ENCODE measurements around the gene ARRB1. TPM values are rescaled to one million over a fixed set of nuclear protein-coding genes. Genes with fewer than 3 reads are reported as not detected.

ARRB1 gene
- total and polyA plus RNA-seq, 5 donors: 12.1 to 32.5 (median 26.4) TPM

DNA sequence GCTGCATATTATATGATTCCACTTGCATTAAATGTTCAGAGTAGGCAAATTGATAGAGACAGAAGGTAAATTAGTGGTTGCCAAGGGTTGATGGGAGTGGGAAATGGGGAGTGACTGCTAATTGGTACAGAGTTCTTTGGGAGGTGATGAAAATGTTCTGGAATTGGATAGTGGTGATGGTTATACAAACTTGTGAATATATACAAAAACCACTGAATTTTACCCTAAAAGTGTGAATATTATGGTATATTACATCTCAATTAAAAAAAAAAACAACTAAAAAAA, 52.5 kb downstream of the ARRB1 start:
- no peak for DNase-seq
- Histone ChIP-seq H3K27me3 (ENCODE audit: control insufficient read depth, insufficient read depth) (no peaks in the 10 kb centered on the region), H3K4me3 (ENCODE audit: low read length) (no peak overlapping the region), H3K4me1 (ENCODE audit: control insufficient read depth, insufficient read depth, low read length) (peaks cover 3% of the 10 kb centered on the region), H3K27ac (ENCODE audit: low read length) (no peak overlapping the region), H3K9me3 (ENCODE audit: control insufficient read depth, low read length) (no peaks in the 10 kb centered on the region)
- no peak for ATAC-seq
- intact Hi-C loops (cut with DNase I): no loop called here

DNA sequence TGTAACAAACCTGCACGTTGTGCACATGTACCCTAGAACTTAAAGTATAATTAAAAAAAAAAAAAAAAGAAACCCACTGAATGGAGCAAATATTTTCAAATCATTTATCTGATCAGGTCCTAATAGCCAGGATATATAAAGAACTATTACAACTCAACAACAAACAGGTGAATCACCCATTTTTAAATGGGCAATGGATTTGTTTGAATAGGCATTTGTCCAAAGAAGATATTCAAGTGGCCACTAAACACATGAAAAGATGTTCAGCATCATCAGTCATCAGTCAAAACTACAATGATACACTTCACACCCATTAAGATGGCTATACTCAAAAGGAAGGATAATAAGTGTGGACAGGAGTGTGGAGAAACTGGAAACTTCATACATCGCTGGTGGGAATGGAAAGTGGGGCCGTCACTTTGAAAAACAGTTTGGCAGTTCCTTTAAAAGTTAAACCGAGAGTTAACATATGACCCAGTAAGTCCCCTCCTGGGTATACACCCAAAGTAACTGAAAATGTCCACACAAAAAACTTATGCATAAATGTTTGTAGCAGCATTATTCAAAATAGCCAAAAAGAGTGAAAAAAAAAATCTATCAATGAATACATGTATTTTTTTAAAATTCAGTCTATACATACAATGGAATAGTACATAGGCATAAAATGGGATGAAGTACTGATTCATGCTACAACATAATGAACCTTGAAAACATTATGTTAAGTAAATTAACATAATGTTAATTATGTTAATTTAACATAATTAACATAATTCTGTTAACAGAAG, 53.1 kb downstream of the ARRB1 start:
- Histone ChIP-seq H3K4me1 (ENCODE audit: control insufficient read depth, insufficient read depth, low read length) (peaks cover 3% of the 10 kb centered on the region), H3K4me3 (ENCODE audit: low read length) (no peak overlapping the region), H3K9me3 (ENCODE audit: control insufficient read depth, low read length) (no peaks in the 10 kb centered on the region), H3K27ac (ENCODE audit: low read length) (no peak overlapping the region), H3K27me3 (ENCODE audit: control insufficient read depth, insufficient read depth) (no peaks in the 10 kb centered on the region)
- DNase-seq (peak in 1 of 3 donors; percentile 8), ATAC-seq (no peak)
- intact Hi-C loops (cut with DNase I): no loop called here
- WGBS: 82% methylated on average over 4 of the region's 4 CpGs

DNA sequence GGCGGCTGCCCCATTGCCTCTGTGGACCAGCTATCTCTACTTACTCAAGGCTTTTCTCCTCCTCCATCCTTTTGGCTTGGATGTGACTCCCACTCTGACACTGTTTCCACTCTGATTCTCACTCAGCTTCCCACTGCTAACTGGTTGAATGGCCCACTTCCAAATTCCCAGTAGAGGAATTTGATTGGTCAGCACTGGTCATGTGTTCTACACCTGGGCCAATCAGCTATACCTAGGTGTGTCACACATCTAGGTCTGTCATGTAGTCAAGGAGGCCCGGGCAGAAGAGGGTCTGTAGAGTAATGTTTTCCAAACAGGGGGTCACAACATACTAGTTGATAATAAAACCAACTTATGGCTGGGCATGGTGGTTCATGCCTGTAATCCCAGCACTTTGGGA, 57.6 kb downstream of the ARRB1 start:
- no peak overlapping the region for H3K27ac ChIP-seq (ENCODE audit: low read length)
- DNase-seq (no peak), ATAC-seq (no peak)
- intact Hi-C loops (cut with DNase I): no loop called here
- WGBS: 89% methylated on average over 2 of the region's 2 CpGs
- no peaks in the 10 kb centered on the region for H3K27me3 ChIP-seq (ENCODE audit: control insufficient read depth, insufficient read depth)
- H3K9me3 ChIP-seq (ENCODE audit: control insufficient read depth, low read length): no peaks in the 10 kb centered on the region
- no peak overlapping the region for H3K4me3 ChIP-seq (ENCODE audit: low read length)
- H3K4me1 ChIP-seq (ENCODE audit: control insufficient read depth, insufficient read depth, low read length): no peaks in the 10 kb centered on the region

DNA sequence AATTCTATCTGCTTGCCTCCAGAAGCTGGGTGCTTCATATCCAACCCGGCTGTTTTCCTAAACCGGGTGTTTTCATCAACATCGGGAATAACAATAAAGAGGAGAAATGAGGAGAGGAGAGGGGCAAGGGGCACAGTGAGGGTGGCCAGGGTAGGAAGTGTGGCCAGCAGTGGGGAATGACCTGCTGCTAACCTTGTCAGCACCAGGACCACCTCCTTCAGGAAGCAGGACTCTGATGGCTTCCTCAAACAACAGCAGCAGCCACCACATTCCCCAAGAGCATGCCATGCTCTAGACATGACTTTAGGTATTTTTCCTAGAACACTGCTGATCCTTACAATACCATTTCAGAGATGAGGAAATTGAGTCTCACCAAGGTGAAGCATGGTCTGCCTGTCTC, 58.5 kb downstream of the ARRB1 start:
- no peaks in the 10 kb centered on the region for H3K9me3 ChIP-seq (ENCODE audit: control insufficient read depth, low read length)
- WGBS: 69% methylated on average over 3 of the region's 3 CpGs
- H3K4me3 ChIP-seq (ENCODE audit: low read length): no peak overlapping the region
- ATAC-seq: no peak
- H3K27ac ChIP-seq (ENCODE audit: low read length): no peak overlapping the region
- peak in 1 of 3 donors; percentile 11 for DNase-seq
- no peaks in the 10 kb centered on the region for H3K4me1 ChIP-seq (ENCODE audit: control insufficient read depth, insufficient read depth, low read length)
- intact Hi-C loops (cut with DNase I): no loop called here
- H3K27me3 ChIP-seq (ENCODE audit: control insufficient read depth, insufficient read depth): no peaks in the 10 kb centered on the region

DNA sequence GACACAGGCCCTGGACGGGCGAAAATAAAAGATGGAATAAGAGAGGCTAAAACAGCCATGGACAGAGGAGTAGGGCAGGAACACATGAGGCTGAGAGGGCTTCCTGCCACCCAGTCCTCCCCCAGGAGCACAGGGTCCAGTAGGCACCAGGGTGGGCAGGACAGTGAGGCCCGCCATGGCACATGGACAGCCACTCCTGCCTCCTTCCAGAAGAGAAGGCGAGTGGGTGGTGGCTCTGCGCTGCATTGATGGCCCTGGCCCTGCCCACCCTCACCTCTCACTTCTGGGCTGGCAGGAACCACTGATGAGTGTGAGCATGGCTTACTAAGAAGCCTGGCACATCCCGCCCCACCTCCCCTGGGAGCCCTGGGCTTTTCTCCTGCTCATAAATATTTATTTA, 59.7 kb downstream of the ARRB1 start:
- H3K27me3 ChIP-seq (ENCODE audit: control insufficient read depth, insufficient read depth): no peaks in the 10 kb centered on the region
- no peaks in the 10 kb centered on the region for H3K9me3 ChIP-seq (ENCODE audit: control insufficient read depth, low read length)
- peak in 2 of 3 donors; percentile 28 to 48 for DNase-seq
- WGBS: 91% methylated on average over 6 of the region's 6 CpGs
- no peaks in the 10 kb centered on the region for H3K4me1 ChIP-seq (ENCODE audit: control insufficient read depth, insufficient read depth, low read length)
- ATAC-seq: no peak
- intact Hi-C loops (cut with DNase I): no loop called here
- no peak overlapping the region for H3K4me3 ChIP-seq (ENCODE audit: low read length)
- H3K27ac ChIP-seq (ENCODE audit: low read length): no peak overlapping the region

DNA sequence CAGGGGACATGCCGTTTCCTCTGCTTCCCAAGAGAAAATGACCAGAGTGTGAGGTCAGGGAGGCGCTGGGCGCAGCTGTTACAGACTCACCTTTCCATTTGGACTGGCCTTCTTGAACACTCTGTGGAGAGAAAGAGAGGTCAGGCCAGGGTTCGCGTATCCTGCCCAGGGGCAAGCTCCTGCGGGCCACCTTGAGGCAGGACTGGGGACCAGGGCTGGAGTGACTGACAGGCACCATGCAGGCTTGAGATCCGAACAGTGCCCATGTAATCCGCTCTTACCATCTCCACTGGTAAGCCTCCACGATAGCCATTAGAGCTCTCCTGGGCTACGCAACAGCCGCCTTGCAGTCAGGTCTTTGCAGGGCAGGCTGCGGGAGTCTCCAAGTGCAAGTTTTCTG, 61.5 kb downstream of the ARRB1 start:
- DNase-seq: peak in 2 of 3 donors; percentile 12 to 14
- no peaks in the 10 kb centered on the region for H3K4me1 ChIP-seq (ENCODE audit: control insufficient read depth, insufficient read depth, low read length)
- no peak for ATAC-seq
- no peaks in the 10 kb centered on the region for H3K27me3 ChIP-seq (ENCODE audit: control insufficient read depth, insufficient read depth)
- no peak overlapping the region for H3K4me3 ChIP-seq (ENCODE audit: low read length)
- no peaks in the 10 kb centered on the region for H3K9me3 ChIP-seq (ENCODE audit: control insufficient read depth, low read length)
- no peak overlapping the region for H3K27ac ChIP-seq (ENCODE audit: low read length)
- WGBS: 93% methylated on average over 12 of the region's 12 CpGs
- intact Hi-C loops (cut with DNase I): loop anchor here in 2 of 4 donors (10.0 kb wide), 2 partner anchors 45 to 235 kb away; partner anchors contain the start of gene GDPD5 (in 1 of the 2)

DNA sequence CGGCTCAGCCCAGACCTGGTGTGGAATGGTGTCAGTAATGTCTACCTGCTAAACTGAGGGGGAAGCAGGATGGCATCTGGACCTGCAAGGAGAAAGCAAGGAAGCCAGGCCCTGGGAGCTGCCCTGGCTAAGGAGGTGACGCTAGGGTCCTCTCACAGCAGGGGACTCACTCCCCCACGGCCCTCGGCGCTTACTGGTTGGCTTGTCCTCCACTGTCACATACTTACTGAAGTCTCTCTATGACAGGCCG, 62.0 kb downstream of the ARRB1 start:
- Histone ChIP-seq H3K4me1 (ENCODE audit: control insufficient read depth, insufficient read depth, low read length) (no peaks in the 10 kb centered on the region), H3K27me3 (ENCODE audit: control insufficient read depth, insufficient read depth) (no peaks in the 10 kb centered on the region), H3K9me3 (ENCODE audit: control insufficient read depth, low read length) (no peaks in the 10 kb centered on the region), H3K4me3 (ENCODE audit: low read length) (no peak overlapping the region), H3K27ac (ENCODE audit: low read length) (no peak overlapping the region)
- peak in 2 of 3 donors; percentile 13 to 37 for DNase-seq
- no peak for ATAC-seq
- intact Hi-C loops (cut with DNase I): loop anchor here in 2 of 4 donors (10.0 kb wide), 2 partner anchors 45 to 235 kb away; partner anchors contain the start of gene GDPD5 (in 1 of the 2)
- 79% methylated on average over 6 of the region's 6 CpGs for WGBS

DNA sequence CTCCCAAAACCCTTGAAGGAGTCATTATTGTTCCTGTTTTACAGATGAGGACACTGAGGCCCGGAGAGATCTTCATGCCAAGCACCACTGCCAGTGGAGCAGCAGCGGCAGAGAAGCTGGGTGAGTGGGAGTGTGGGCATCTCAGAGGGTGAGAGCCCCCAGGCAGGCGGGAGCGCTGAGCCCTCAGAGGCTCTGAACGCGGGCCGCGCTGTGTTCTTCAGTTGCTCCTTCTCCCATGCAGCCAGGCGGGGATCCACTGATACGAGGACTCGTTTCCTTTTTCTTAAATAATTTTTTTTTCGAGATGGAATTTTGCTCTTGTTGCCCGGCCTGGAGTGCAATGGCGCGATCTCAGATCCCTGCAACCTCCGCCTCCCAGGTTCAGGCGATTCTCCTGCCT, 63.9 kb downstream of the ARRB1 start:
- H3K27me3 ChIP-seq (ENCODE audit: control insufficient read depth, insufficient read depth): no peaks in the 10 kb centered on the region
- intact Hi-C loops (cut with DNase I): loop anchor here in 2 of 4 donors (10.0 kb wide), 2 partner anchors 47 to 237 kb away; partner anchors contain the start of gene GDPD5 (in 1 of the 2)
- ATAC-seq (no peak), DNase-seq (peak in 2 of 3 donors; percentile 30 to 41)
- no peak overlapping the region for H3K4me3 ChIP-seq (ENCODE audit: low read length)
- H3K27ac ChIP-seq (ENCODE audit: low read length): no peak overlapping the region
- no peaks in the 10 kb centered on the region for H3K4me1 ChIP-seq (ENCODE audit: control insufficient read depth, insufficient read depth, low read length)
- H3K9me3 ChIP-seq (ENCODE audit: control insufficient read depth, low read length): no peaks in the 10 kb centered on the region
- 95% methylated on average over 17 of the region's 17 CpGs for WGBS

DNA sequence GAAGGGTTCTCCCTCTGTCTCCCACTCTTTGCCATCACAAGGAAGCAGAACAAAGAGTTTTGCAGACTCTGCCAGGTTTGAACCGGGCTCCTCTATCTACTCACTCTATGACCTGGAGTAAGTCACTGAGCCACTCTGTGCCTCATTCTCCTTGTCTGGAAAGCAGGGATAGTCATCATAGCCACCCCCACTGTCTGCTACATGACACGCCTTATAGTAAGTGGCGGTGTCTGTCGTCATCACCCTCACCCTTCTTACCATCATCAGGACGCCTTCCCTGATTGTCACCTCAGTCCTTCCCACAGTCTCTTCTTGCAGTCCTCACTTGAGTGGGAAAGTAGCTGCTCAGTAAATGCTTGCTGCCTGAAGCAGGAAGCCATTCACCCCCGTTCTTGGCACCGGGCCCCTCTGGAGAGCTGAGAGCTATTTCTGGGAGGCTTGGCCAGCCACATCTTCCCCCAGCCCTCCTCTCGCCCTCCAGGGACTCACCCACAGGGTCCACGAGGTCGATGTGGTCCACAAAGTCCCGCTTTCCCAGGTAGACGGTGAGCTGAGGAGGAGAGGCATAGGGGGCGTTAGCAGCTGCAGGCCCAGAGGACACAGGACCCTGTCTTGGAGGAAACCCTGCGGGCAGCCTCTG, 64.5 kb downstream of the ARRB1 start:
- Histone ChIP-seq H3K4me3 (ENCODE audit: low read length) (no peak overlapping the region), H3K9me3 (ENCODE audit: control insufficient read depth, low read length) (no peaks in the 10 kb centered on the region), H3K27ac (ENCODE audit: low read length) (no peak overlapping the region), H3K4me1 (ENCODE audit: control insufficient read depth, insufficient read depth, low read length) (no peaks in the 10 kb centered on the region), H3K27me3 (ENCODE audit: control insufficient read depth, insufficient read depth) (no peaks in the 10 kb centered on the region)
- DNase-seq (peak in 2 of 3 donors; percentile 54 to 59), ATAC-seq (no peak)
- 71% methylated on average over 14 of the region's 14 CpGs for WGBS
- intact Hi-C loops (cut with DNase I): loop anchor here in 2 of 4 donors (10.0 kb wide), 2 partner anchors 48 to 238 kb away; partner anchors contain the start of gene GDPD5 (in 1 of the 2)

DNA sequence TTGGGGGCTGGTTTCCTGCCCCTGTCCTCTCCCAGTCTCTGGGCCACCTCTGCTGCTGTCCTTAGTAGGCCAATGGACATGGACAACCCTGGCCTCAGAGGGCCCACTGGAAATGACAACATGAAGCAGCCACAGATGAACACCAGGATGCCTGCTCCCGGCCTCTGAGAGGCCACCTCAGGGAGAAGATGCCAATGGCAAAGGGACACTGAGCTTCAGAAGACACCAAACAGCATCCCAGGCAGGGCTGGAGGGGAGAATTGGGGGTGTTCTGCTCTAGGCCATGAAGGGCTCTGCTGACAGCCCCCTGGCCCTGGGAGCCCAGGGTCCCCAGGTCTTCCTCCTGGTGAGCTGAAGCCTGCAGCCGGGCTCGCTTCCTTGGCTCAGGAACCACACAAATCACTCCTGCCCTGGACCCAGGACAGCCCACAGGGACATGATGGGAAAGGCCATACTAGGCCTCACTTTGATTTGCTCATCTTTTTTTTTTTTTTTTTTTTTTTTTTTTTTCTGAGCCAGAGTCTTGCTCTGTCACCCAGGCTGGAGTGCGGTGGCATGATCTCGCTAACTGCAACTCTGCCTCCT, 65.6 kb downstream of the ARRB1 start:
- over 99% methylated on average over 5 of the region's 5 CpGs for WGBS
- H3K4me1 ChIP-seq (ENCODE audit: control insufficient read depth, insufficient read depth, low read length): no peaks in the 10 kb centered on the region
- no peaks in the 10 kb centered on the region for H3K9me3 ChIP-seq (ENCODE audit: control insufficient read depth, low read length)
- DNase-seq (peak in 2 of 3 donors; percentile 23 to 28), ATAC-seq (no peak)
- no peak overlapping the region for H3K4me3 ChIP-seq (ENCODE audit: low read length)
- no peaks in the 10 kb centered on the region for H3K27me3 ChIP-seq (ENCODE audit: control insufficient read depth, insufficient read depth)
- no peak overlapping the region for H3K27ac ChIP-seq (ENCODE audit: low read length)
- intact Hi-C loops (cut with DNase I): loop anchor here in 2 of 4 donors (10.0 kb wide), 2 partner anchors 49 to 239 kb away; partner anchors contain the start of gene GDPD5 (in 1 of the 2)

DNA sequence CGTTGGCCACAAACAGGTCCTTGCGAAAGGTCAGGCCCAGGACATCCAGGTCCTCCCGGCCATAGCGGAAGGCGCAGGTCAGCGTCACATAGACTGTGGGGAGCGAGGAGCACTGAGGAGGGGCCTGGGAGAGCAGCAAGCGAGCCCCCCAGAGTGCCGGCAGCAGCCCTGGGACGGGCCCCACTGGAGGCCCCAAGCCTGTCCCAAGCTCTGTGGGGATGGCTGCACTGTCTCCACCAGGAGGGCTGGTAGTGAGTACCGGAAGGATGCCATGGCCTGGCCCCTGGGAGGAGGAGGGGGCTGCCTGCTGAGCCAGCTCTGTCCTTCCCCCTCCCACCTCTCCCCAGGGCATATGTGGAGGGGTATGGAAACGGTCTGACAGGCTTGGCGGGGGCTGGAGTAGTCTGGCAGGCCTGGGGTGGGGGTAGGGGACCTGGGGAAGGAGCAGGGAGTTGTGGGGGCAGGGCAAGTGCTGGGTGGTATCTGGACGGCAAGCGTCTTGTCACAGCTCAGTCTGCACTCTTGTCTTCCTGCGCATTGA, 68.0 kb downstream of the ARRB1 start:
- intact Hi-C loops (cut with DNase I): loop anchor here in 3 of 4 donors (5.0 to 10.0 kb wide), 3 partner anchors 51 to 241 kb away; partner anchors contain the start of gene GDPD5 (in 1 of the 3)
- DNase-seq (peak in 2 of 3 donors; percentile 40 to 43), ATAC-seq (no peak)
- H3K4me1 ChIP-seq (ENCODE audit: control insufficient read depth, insufficient read depth, low read length): peaks cover 3% of the 10 kb centered on the region
- H3K27me3 ChIP-seq (ENCODE audit: control insufficient read depth, insufficient read depth): no peaks in the 10 kb centered on the region
- H3K9me3 ChIP-seq (ENCODE audit: control insufficient read depth, low read length): no peaks in the 10 kb centered on the region
- H3K27ac ChIP-seq (ENCODE audit: low read length): no peak overlapping the region
- 86% methylated on average over 16 of the region's 16 CpGs for WGBS
- H3K4me3 ChIP-seq (ENCODE audit: low read length): no peak overlapping the region

All from right cardiac atrium (tissue), 5 donors.